Measurements from ENCODE around the gene HGD. TPM values are rescaled to one million over a fixed set of nuclear protein-coding genes. Genes with fewer than 3 reads are reported as not detected.

The HGD gene
- total RNA-seq, 1 experiment from 2014 or later: 23.0 TPM

DNA sequence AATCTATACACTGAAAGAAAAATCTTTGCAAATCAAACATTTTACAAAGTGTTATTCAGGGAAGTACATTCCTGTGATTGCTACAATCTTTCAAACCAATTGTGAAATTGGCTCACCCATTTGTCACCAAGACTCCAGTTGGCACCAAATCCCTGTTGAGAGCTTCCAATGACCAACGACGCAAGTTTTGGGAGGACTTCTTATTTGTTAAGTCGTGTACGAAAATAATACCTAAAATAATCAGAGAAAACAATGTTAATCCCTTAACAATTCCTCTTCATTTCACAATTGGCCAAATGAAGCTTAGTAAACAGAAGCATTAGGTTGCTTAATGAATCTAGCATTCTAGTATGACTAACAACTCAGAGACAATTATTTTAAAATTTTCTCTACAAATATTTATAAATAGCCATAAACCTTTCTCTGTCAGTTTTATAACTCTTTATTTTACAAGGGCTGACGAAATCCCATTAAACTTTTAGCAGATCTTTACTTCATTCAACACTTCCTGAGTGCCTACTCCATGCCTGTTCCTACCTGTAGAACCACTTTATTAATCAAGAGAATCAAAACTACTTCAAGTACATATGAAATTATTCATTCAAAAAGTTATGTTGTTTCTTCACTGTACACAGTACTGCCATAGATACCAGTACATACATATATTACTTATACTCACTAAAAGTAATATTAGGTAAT lies 24.0 kb upstream of the HGD start:
- no peaks in the 10 kb centered on the region for H3K27me3 Mint-ChIP-seq (ENCODE audit: unreplicated experiment)
- BruUV-seq (replicated peaks): no TSS peak
- H3K36me3 Mint-ChIP-seq (ENCODE audit: insufficient read depth, unreplicated experiment): no peaks in the 10 kb centered on the region
- no peaks in the 10 kb centered on the region for H3K9me3 Mint-ChIP-seq (ENCODE audit: low read depth, unreplicated experiment)
- no peak overlapping the region for H3K4me3 Mint-ChIP-seq (ENCODE audit: low read depth, unreplicated experiment)
- no peak for DNase-seq
- H3K27ac Mint-ChIP-seq (ENCODE audit: unreplicated experiment): no peak overlapping the region
- intact Hi-C loops (cut with micrococcal nuclease; ENCODE audit: unreplicated experiment): no loop called here
- CTCF ChIA-PET: no interaction called here
- H3K4me1 Mint-ChIP-seq (ENCODE audit: low read depth, unreplicated experiment): no peaks in the 10 kb centered on the region
- TF ChIP-seq, protein P1, sequence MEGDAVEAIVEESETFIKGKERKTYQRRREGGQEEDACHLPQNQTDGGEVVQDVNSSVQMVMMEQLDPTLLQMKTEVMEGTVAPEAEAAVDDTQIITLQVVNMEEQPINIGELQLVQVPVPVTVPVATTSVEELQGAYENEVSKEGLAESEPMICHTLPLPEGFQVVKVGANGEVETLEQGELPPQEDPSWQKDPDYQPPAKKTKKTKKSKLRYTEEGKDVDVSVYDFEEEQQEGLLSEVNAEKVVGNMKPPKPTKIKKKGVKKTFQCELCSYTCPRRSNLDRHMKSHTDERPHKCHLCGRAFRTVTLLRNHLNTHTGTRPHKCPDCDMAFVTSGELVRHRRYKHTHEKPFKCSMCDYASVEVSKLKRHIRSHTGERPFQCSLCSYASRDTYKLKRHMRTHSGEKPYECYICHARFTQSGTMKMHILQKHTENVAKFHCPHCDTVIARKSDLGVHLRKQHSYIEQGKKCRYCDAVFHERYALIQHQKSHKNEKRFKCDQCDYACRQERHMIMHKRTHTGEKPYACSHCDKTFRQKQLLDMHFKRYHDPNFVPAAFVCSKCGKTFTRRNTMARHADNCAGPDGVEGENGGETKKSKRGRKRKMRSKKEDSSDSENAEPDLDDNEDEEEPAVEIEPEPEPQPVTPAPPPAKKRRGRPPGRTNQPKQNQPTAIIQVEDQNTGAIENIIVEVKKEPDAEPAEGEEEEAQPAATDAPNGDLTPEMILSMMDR (IDR thresholded peaks at IDR 0.05; ENCODE audit: unreplicated experiment): no peak

DNA sequence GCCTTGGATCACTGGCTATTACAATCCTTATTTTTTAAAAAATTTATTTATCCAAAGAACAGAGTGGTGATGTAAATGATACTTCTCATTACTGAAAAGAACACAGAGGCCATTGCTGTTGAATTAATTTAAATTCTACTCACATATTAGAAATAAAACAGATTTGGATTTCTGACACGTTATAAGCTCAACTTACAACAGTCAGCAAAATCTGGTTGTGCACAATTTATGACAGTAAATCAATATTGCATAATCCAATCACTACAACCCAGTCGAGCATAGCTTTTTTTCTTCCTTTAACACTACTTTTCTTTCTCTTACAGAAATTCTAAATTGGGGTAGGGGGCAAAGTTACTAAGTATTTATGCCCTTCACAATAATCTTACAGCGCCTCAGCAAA lies 17.3 kb upstream of the HGD start:
- Mint-ChIP-seq H3K27me3 (ENCODE audit: unreplicated experiment) (no peaks in the 10 kb centered on the region), H3K27ac (ENCODE audit: unreplicated experiment) (no peak overlapping the region), H3K4me1 (ENCODE audit: low read depth, unreplicated experiment) (no peaks in the 10 kb centered on the region), H3K36me3 (ENCODE audit: insufficient read depth, unreplicated experiment) (no peaks in the 10 kb centered on the region), H3K4me3 (ENCODE audit: low read depth, unreplicated experiment) (no peak overlapping the region), H3K9me3 (ENCODE audit: low read depth, unreplicated experiment) (no peaks in the 10 kb centered on the region)
- intact Hi-C loops (cut with micrococcal nuclease; ENCODE audit: unreplicated experiment): no loop called here
- CTCF ChIA-PET: no interaction called here
- no TSS peak for BruUV-seq (replicated peaks)
- no peak for DNase-seq
- TF ChIP-seq, protein P1 (IDR thresholded peaks at IDR 0.05; ENCODE audit: unreplicated experiment): no peak

DNA sequence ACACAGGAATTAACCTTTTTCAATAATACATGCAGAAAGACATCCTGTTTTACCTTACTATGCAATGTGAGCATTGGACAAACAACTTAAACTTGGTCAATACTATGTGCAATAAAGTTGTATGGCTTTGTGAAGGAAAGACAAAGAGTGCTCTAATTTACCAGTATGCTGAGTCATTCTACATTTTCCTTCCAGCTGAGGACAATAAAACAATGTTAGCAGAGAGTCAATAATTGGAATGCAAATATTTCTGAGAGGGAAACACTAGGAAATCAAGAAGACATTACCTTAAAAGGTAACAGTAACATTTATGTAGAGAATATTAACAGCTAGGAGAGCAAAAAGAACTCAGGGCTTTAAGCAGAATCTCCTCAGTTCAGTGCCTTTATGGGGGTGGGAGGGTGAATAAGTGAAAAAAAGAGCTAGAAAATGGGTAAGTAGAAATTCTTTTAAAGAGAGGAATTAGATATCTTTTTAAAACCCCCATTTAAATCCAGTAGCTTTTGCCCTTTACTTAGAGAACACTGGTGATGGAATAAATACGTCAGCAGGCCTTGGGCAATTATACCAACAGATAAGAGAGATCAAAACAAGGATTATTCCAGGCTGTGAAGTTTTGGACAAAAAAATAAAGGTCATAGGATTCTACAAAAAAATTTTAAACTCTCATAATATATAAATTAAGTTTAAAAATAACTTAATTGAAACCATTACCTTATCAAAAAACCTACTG lies 11.6 kb upstream of the HGD start:
- H3K4me1 Mint-ChIP-seq (ENCODE audit: low read depth, unreplicated experiment): peaks cover 11% of the 10 kb centered on the region
- CTCF ChIA-PET: interaction anchor here (2.4 kb wide), 1 partner anchor 12 kb away, joined by 10 read pairs; the partner anchor contains the start of gene HGD
- H3K27me3 Mint-ChIP-seq (ENCODE audit: unreplicated experiment): no peaks in the 10 kb centered on the region
- H3K36me3 Mint-ChIP-seq (ENCODE audit: insufficient read depth, unreplicated experiment): no peaks in the 10 kb centered on the region
- no TSS peak for BruUV-seq (replicated peaks)
- no peaks in the 10 kb centered on the region for H3K9me3 Mint-ChIP-seq (ENCODE audit: low read depth, unreplicated experiment)
- no peak for DNase-seq
- TF ChIP-seq, protein P1 (IDR thresholded peaks at IDR 0.05; ENCODE audit: unreplicated experiment): no peak
- peak overlapping the region; percentile 17 for H3K4me3 Mint-ChIP-seq (ENCODE audit: low read depth, unreplicated experiment)
- peak overlapping the region; percentile 98 for H3K27ac Mint-ChIP-seq (ENCODE audit: unreplicated experiment)
- intact Hi-C loops (cut with micrococcal nuclease; ENCODE audit: unreplicated experiment): loop anchor here (1.0 kb wide), 1 partner anchor 13 kb away; no protein-coding TSS in a partner anchor

DNA sequence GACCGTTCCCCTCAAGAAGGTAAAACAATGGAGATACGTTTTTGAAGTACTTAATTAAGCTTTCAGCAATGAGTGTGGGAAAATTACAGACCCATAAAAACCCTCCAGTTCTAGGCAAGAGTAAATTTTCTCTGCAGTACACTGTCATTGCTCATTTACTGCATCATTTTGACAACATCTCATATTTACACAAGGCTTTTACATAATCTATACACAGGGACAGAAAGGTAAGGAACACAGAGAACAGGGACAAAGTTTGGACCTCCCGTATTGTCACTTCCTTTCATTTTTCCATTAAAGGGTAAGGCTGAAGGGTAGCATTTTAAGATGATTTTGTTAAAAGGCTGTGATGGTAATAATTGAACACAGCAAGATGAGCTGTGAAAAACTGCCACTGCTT lies 7.4 kb upstream of the HGD start:
- peaks cover 11% of the 10 kb centered on the region for H3K4me1 Mint-ChIP-seq (ENCODE audit: low read depth, unreplicated experiment)
- no peaks in the 10 kb centered on the region for H3K27me3 Mint-ChIP-seq (ENCODE audit: unreplicated experiment)
- no peak overlapping the region for H3K4me3 Mint-ChIP-seq (ENCODE audit: low read depth, unreplicated experiment)
- H3K36me3 Mint-ChIP-seq (ENCODE audit: insufficient read depth, unreplicated experiment): no peaks in the 10 kb centered on the region
- DNase-seq: no peak
- H3K9me3 Mint-ChIP-seq (ENCODE audit: low read depth, unreplicated experiment): no peaks in the 10 kb centered on the region
- no TSS peak for BruUV-seq (replicated peaks)
- CTCF ChIA-PET: interaction anchor here (0.5 kb wide), 1 partner anchor 803 kb away, joined by 5 read pairs; no protein-coding TSS in a partner anchor
- TF ChIP-seq, protein P1 (IDR thresholded peaks at IDR 0.05; ENCODE audit: unreplicated experiment): no peak
- intact Hi-C loops (cut with micrococcal nuclease; ENCODE audit: unreplicated experiment): no loop called here
- no peak overlapping the region for H3K27ac Mint-ChIP-seq (ENCODE audit: unreplicated experiment)

Measured in Calu3 (cell line).